ENCODE data around the gene KLHL41. TPM values are rescaled to one million over a fixed set of nuclear protein-coding genes. Genes with fewer than 3 reads are reported as not detected.
A peak's percentile ranks its signal among the peaks of the same experiment; 100 is the strongest.
"Not testable (repeated sequence)": the region's sequence is repeated elsewhere in the genome, so short reads cannot be mapped to it uniquely, and the experiment has no call there.

Gene KLHL41
- total RNA-seq, 1 experiment from 2014 or later: not detected

GRCh38 chr2:169572821-169573159 is 63.3 kb downstream of the KLHL41 start:
- DNase-seq (ENCODE audit: low read depth): no peak

- peak; percentile 90 for DNase-seq (ENCODE audit: low read depth)
These were observed 63.9 kb downstream of the KLHL41 start, which contains the start of gene FASTKD1 for GRCh38 chr2:169573160-169573973. Gene FASTKD1 (minus strand): TSS chr2:169573865. CDS start chr2:169572029, 1,836 bp downstream.

DNA sequence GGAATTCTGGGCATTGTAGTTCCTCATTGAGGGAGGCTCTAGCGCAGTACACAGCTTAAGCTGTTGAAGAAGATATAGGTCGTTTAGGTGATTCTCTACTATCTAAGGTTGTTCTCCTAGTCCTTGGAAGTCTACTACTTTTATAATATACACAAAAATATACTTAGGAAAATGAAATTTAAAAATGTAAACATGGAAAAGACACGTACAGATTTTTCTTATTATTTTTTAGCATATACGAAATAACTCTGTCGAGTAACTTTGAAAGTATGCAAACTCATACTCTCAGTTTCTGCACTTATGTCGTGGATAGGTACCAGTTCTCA is 64.4 kb downstream of the KLHL41 start:
- DNase-seq (ENCODE audit: low read depth): no peak

GRCh38 chr2:169574539-169574938 is 65.0 kb downstream of the KLHL41 start:
- not testable (repeated sequence) for DNase-seq (ENCODE audit: low read depth)

GRCh38 chr2:169575264-169575663 is 65.8 kb downstream of the KLHL41 start:
- not testable (repeated sequence) for DNase-seq (ENCODE audit: low read depth)

Other genes starting within 250 kb of the KLHL41 start
- not detected in 2 replicates for gene LRP2, start 147.2 kb upstream of the KLHL41 start, total RNA-seq (2014; rRNA removed; shearing (Covaris generic))
- 1.3 and 2.8 TPM in 2 replicates for gene BBS5, start 30.2 kb upstream of the KLHL41 start, total RNA-seq (2014; rRNA removed; shearing (Covaris generic))
- gene FASTKD1, start 64.2 kb downstream of the KLHL41 start, total RNA-seq (2014; rRNA removed; shearing (Covaris generic)): 8.7 and 19.0 TPM in 2 replicates
- gene PPIG, start 74.6 kb downstream of the KLHL41 start, total RNA-seq (2014; rRNA removed; shearing (Covaris generic)): 20.2 and 27.3 TPM in 2 replicates
- gene CFAP210, start 184.7 kb downstream of the KLHL41 start, total RNA-seq (2014; rRNA removed; shearing (Covaris generic)): not detected in 2 replicates
- 3.9 and 5.8 TPM in 2 replicates for gene PHOSPHO2, start 184.8 kb downstream of the KLHL41 start, total RNA-seq (2014; rRNA removed; shearing (Covaris generic))
- gene KLHL23, start 224.1 kb downstream of the KLHL41 start, total RNA-seq (2014; rRNA removed; shearing (Covaris generic)): 6.9 and 7.1 TPM in 2 replicates